Left colon (tissue), 2 donors: ENCODE results near the gene KRT73. TPM values are rescaled to one million over a fixed set of nuclear protein-coding genes. Genes with fewer than 3 reads are reported as not detected.

Source experiments
- ATAC-seq: fragments of 200-7000 bp; cut with Tn5 transposase; one replicate; pipeline ENCODE4 v1.9.1; 2020; ENCODE audit warnings: mild to moderate bottlenecking, moderate library complexity
- DNase-seq, 2 donors: peaks; one replicate each; pipeline ENCODE4 v3.0.0-alpha.2; 2020
- intact Hi-C, 2 donors: fragments of 100-400 bp; cut with DNase I in 1 of 2; cut with micrococcal nuclease in 1 of 2; formaldehyde crosslinking; loops; one replicate each; pipeline versions ENCODE4 v1.11.2 to v1.14.0; 2022; cut with DNase I, micrococcal nuclease
- total RNA-seq, 2 donors: library from RNA; stranded (reverse); fragmentation: NEBNext Ultra II Directional; extraction: Animal tissue kit (Norgen Biotek cat#: 25700); gene quantifications; one replicate each; pipeline ENCODE4 v1.2.1, GENCODE V29; 2021
- donor health status: DM: no; HTN: no; CAD: no.
- donor health status: DM: yes; HTN: yes; CAD: no.

KRT73 gene
- total RNA-seq, 2 donors from 2014 or later: not detected

- no peak for DNase-seq
- intact Hi-C loops: no loop called here
- no peak for ATAC-seq
These were observed 29.7 kb upstream of the KRT73 start for GRCh38 chr12:52648012-52648550.

GRCh38 chr12:52647601-52648000, 29.2 kb upstream of the KRT73 start:
- no peak for ATAC-seq
- DNase-seq: no peak
- intact Hi-C loops: no loop called here

- ATAC-seq (no peak), DNase-seq (no peak)
- intact Hi-C loops: no loop called here
These were observed 28.3 kb upstream of the KRT73 start for GRCh38 chr12:52646613-52647012.

GRCh38 chr12:52645982-52646381, 27.6 kb upstream of the KRT73 start:
- no peak for DNase-seq
- peak; percentile 54 for ATAC-seq
- intact Hi-C loops: no loop called here

GRCh38 chr12:52645120-52645761, 26.9 kb upstream of the KRT73 start:
- intact Hi-C loops: no loop called here
- ATAC-seq: peak; percentile 60
- DNase-seq: no peak

- ATAC-seq (no peak), DNase-seq (no peak)
- intact Hi-C loops: no loop called here
These were observed 25.7 kb upstream of the KRT73 start for GRCh38 chr12:52644078-52644415.

- no peak for ATAC-seq
- intact Hi-C loops: no loop called here
- DNase-seq: no peak
These were observed 25.1 kb upstream of the KRT73 start for GRCh38 chr12:52643233-52644077.

- no peak for ATAC-seq
- intact Hi-C loops: no loop called here
- DNase-seq: no peak
These were observed 23.1 kb upstream of the KRT73 start for GRCh38 chr12:52641468-52641867.

- intact Hi-C loops: no loop called here
- DNase-seq (no peak), ATAC-seq (no peak)
These were observed 18.9 kb upstream of the KRT73 start for GRCh38 chr12:52637299-52637698.

- DNase-seq (no peak), ATAC-seq (no peak)
- intact Hi-C loops: no loop called here
These were observed 18.4 kb upstream of the KRT73 start for GRCh38 chr12:52636592-52637258.

GRCh38 chr12:52636189-52636588, 17.8 kb upstream of the KRT73 start:
- no peak for ATAC-seq
- intact Hi-C loops: no loop called here
- DNase-seq: no peak

- peak in 1 of 2 donors; percentile 37 for DNase-seq
- no peak for ATAC-seq
- intact Hi-C loops: no loop called here
These were observed 16.1 kb upstream of the KRT73 start for GRCh38 chr12:52634266-52635056.

- intact Hi-C loops: no loop called here
- DNase-seq (no peak), ATAC-seq (no peak)
These were observed 15.0 kb upstream of the KRT73 start for GRCh38 chr12:52633383-52633782.

GRCh38 chr12:52632656-52633055, 14.3 kb upstream of the KRT73 start:
- intact Hi-C loops: no loop called here
- ATAC-seq: no peak
- DNase-seq: no peak

- intact Hi-C loops: no loop called here
- no peak for ATAC-seq
- no peak for DNase-seq
These were observed 13.5 kb upstream of the KRT73 start for GRCh38 chr12:52631676-52632459.

GRCh38 chr12:52631264-52631663, 12.9 kb upstream of the KRT73 start:
- DNase-seq (no peak), ATAC-seq (no peak)
- intact Hi-C loops: no loop called here

- DNase-seq: no peak
- no peak for ATAC-seq
- intact Hi-C loops: no loop called here
These were observed 12.3 kb upstream of the KRT73 start for GRCh38 chr12:52630599-52631200.

GRCh38 chr12:52630008-52630500, 11.7 kb upstream of the KRT73 start:
- ATAC-seq (no peak), DNase-seq (no peak)
- intact Hi-C loops: no loop called here
